ENCODE results near the gene SPRR2G. TPM values are rescaled to one million over a fixed set of nuclear protein-coding genes. Genes with fewer than 3 reads are reported as not detected.
"Not testable (repeated sequence)": the region's sequence is repeated elsewhere in the genome, so short reads cannot be mapped to it uniquely, and the experiment has no call there.

Gene SPRR2G
- total and polyA plus RNA-seq, 12 donors = not detected

DNA sequence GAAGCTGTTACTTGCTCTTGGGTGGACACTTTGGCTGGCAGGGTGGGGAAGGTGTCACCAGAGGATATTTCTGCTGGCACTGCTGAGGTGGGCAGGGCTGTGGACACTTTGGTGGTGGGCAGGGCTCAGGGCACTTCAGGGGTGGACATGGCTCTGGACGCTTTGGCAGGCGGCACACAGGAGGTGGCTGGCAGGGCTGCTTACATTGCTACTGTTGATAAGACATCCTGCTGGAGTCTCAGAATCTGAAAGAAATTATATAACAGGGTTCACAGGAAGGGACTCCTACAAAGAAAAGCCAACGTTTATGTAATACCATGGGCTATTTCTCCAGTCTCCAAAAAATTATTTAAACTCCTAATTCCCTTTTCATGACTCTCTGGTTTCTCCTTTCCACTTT is 10.2 kb downstream of the SPRR2G start:
- Histone ChIP-seq H3K27me3 (no peaks in the 10 kb centered on the region), H3K9me3 (replicated peaks in 1 of 3) (no peaks in the 10 kb centered on the region), H3K36me3 (replicated peaks in 1 of 2) (no peaks in the 10 kb centered on the region), H3K27ac (no peak overlapping the region), H3K4me3 (no peak overlapping the region), H3K4me1 (replicated peaks in 1 of 2) (no peaks in the 10 kb centered on the region)
- DNase-seq = no peak
- TF ChIP-seq, protein P1, sequence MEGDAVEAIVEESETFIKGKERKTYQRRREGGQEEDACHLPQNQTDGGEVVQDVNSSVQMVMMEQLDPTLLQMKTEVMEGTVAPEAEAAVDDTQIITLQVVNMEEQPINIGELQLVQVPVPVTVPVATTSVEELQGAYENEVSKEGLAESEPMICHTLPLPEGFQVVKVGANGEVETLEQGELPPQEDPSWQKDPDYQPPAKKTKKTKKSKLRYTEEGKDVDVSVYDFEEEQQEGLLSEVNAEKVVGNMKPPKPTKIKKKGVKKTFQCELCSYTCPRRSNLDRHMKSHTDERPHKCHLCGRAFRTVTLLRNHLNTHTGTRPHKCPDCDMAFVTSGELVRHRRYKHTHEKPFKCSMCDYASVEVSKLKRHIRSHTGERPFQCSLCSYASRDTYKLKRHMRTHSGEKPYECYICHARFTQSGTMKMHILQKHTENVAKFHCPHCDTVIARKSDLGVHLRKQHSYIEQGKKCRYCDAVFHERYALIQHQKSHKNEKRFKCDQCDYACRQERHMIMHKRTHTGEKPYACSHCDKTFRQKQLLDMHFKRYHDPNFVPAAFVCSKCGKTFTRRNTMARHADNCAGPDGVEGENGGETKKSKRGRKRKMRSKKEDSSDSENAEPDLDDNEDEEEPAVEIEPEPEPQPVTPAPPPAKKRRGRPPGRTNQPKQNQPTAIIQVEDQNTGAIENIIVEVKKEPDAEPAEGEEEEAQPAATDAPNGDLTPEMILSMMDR (IDR thresholded peaks at IDR 0.05) = no peak
- TF ChIP-seq POLR2A (IDR thresholded peaks at IDR 0.05) = no peak
- intact Hi-C loops (cut with DNase I) = no loop called here
- 55 to 70% (median 70%) methylated on average over 3 of the region's 3 CpGs for WGBS, 4 donors

DNA sequence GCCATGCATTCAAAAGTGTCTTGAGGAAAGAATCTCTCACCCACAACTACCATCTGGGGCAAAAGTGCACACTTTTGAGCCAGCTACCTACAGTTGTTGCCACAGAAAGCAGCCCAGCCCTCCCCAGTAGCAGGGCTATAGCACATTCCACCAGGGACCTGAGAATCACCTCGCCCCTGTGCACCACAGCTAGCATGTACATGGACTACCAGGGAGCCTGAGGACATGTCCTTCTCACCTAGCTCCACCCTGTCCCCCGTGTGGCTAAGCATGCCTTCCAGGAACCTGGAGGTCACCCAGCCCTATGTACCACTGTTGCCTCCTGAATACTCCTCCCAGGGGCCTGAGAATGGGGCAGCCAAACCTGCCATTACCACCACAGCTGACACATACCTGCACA is 16.9 kb downstream of the SPRR2G start:
- intact Hi-C loops (cut with DNase I) = no loop called here

DNA sequence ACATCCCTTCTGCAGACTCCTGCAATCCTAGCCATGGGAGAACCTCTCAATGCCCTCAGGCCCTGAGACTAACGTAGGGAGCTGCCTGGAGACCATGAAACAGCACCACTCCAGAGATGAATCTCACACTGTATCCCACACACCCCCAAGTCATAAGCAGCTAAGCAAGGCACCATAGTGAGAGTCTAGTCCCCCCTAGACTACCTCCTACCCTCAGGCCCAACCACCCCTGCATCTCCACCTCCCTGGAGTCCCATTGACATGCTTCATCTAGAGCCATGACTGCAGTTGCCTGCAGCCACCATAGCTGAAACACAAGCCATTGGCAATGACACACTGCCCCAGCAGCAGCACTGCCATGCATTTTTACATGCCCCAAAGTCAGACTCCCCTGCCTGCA is 17.4 kb downstream of the SPRR2G start:
- no peaks in the 10 kb centered on the region for H3K36me3 ChIP-seq (replicated peaks in 1 of 2)
- H3K27me3 ChIP-seq = no peaks in the 10 kb centered on the region
- TF ChIP-seq, protein P1 (IDR thresholded peaks at IDR 0.05) = no peak
- H3K4me3 ChIP-seq = no peak overlapping the region
- no peak overlapping the region for H3K27ac ChIP-seq
- no peak for DNase-seq
- 69 to 100% (median 91%) methylated on average over 1 of the region's 1 CpG for WGBS, 4 donors
- H3K4me1 ChIP-seq (replicated peaks in 1 of 2) = no peaks in the 10 kb centered on the region
- intact Hi-C loops (cut with DNase I) = no loop called here
- no peaks in the 10 kb centered on the region for H3K9me3 ChIP-seq (replicated peaks in 1 of 3)

More for the DNA sequence above, 16.9 kb downstream of the SPRR2G start:
- DNase-seq = no peak
- WGBS, 4 donors = 60 to 83% (median 77%) methylated on average over 1 to 2 of the region's 2 CpGs
- Histone ChIP-seq H3K27me3 (no peaks in the 10 kb centered on the region), H3K27ac (no peak overlapping the region), H3K36me3 (replicated peaks in 1 of 2) (no peaks in the 10 kb centered on the region), H3K9me3 (replicated peaks in 1 of 3) (no peaks in the 10 kb centered on the region), H3K4me1 (replicated peaks in 1 of 2) (no peaks in the 10 kb centered on the region), H3K4me3 (no peak overlapping the region)
- TF ChIP-seq, protein P1 (IDR thresholded peaks at IDR 0.05) = no peak
- no peak for TF ChIP-seq POLR2A (IDR thresholded peaks at IDR 0.05)

DNA sequence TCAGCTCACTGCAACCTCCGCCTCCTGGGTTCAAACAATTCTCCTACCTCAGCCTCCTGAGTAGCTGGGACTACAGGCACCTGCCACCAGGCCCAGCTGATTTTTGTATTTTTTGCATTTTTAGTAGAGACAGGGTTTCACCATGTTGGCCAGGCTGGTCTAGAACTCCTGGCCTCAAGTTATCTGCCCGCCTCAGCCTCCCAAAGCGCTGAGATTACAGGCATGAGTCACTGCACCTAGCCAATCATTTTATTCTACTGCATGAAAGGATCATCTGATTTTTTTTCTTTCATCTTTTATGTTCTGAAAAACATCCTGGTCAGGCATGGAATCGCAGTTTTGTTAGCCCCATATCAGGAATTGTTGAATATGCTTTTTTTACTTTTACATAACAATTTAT is 22.0 kb downstream of the SPRR2G start:
- H3K9me3 ChIP-seq (replicated peaks in 1 of 3); H3K27ac ChIP-seq; H3K4me3 ChIP-seq; H3K4me1 ChIP-seq (replicated peaks in 1 of 2); H3K27me3 ChIP-seq; DNase-seq; H3K36me3 ChIP-seq (replicated peaks in 1 of 2); intact Hi-C loops (cut with DNase I): not testable (repeated sequence)
- WGBS, 4 donors = 88 to 97% (median 92%) methylated on average over 4 of the region's 4 CpGs

DNA sequence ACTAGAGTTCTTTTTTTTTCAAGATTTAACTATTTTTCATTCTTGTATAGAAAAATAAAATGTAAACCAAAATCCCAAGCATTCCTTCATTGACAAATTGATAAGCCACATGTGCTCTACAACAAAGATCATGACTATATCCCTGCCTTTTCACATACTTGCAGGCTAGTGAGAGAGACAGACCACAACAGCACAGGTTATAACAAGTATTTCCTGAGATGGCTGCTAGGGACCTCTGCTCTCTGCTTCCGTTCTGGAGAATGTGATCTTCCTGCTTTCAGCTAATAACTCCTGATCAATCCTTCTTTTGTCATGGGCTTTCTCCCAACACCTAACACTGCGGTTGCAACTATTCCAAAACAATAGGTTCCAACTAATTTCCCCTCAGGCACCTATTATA is 23.4 kb downstream of the SPRR2G start:
- Histone ChIP-seq H3K36me3 (replicated peaks in 1 of 2) (no peaks in the 10 kb centered on the region), H3K27ac (no peak overlapping the region), H3K4me1 (replicated peaks in 1 of 2) (no peaks in the 10 kb centered on the region), H3K4me3 (no peak overlapping the region), H3K9me3 (replicated peaks in 1 of 3) (no peaks in the 10 kb centered on the region), H3K27me3 (no peaks in the 10 kb centered on the region)
- TF ChIP-seq, protein P1 (IDR thresholded peaks at IDR 0.05) = no peak
- no peak for TF ChIP-seq POLR2A (IDR thresholded peaks at IDR 0.05)
- intact Hi-C loops (cut with DNase I) = no loop called here
- 68 to 82% (median 75%) methylated on average over 2 of the region's 2 CpGs for WGBS, 4 donors
- DNase-seq = no peak
